ENCODE measurements around the gene CPN1. TPM values are rescaled to one million over a fixed set of nuclear protein-coding genes. Genes with fewer than 3 reads are reported as not detected.

Gene CPN1
- total RNA-seq, 3 donors from 2014 or later (not counting 1 experiment from before 2014, with no cell fraction given): not detected

- no peaks in the 10 kb centered on the region for H3K36me3 ChIP-seq (ENCODE audit: control insufficient read depth, insufficient read depth, low read length)
- H3K4me3 ChIP-seq (ENCODE audit: low read length): no peak overlapping the region
- no peak for DNase-seq
- no peaks in the 10 kb centered on the region for H3K27me3 ChIP-seq (ENCODE audit: control insufficient read depth, insufficient read depth, low read length)
- H3K9me3 ChIP-seq (ENCODE audit: control insufficient read depth, insufficient read depth, low read length): no peaks in the 10 kb centered on the region
- no peak overlapping the region for H3K27ac ChIP-seq (ENCODE audit: low read length)
- Mint-ChIP-seq H3K4me1 (no peaks in the 10 kb centered on the region), H3K27ac (no peak overlapping the region), H3K27me3 (ENCODE audit: low read depth in 2 of 2) (peaks cover 10 to 20% of the 10 kb centered on the region in 2 donors), H3K4me3 (no peak overlapping the region), H3K9me3 (no peaks in the 10 kb centered on the region), H3K36me3 (no peaks in the 10 kb centered on the region)
- no peaks in the 10 kb centered on the region for H3K4me1 ChIP-seq (ENCODE audit: control insufficient read depth, insufficient read depth, low read length)
- no peak for ATAC-seq
- 59% methylated on average over 2 of the region's 2 CpGs for WGBS (ENCODE audit: insufficient coverage)
- intact Hi-C loops (cut with micrococcal nuclease): no loop called here
- no peak for TF ChIP-seq CTCF (IDR thresholded peaks at IDR 0.05)
Measured at GRCh38 chr10:100076750-100077149, 4.9 kb downstream of the CPN1 start.

- no peak overlapping the region for H3K4me3 Mint-ChIP-seq
Measured at GRCh38 chr10:100075426-100076220, 6.0 kb downstream of the CPN1 start.

GRCh38 chr10:100072514-100072913 lies 9.2 kb downstream of the CPN1 start:
- Mint-ChIP-seq H3K36me3 (no peaks in the 10 kb centered on the region), H3K4me3 (no peak overlapping the region), H3K27ac (no peak overlapping the region), H3K4me1 (no peaks in the 10 kb centered on the region), H3K27me3 (ENCODE audit: low read depth in 2 of 2) (peaks cover 0 to 9% of the 10 kb centered on the region in 2 donors), H3K9me3 (no peaks in the 10 kb centered on the region)
- H3K36me3 ChIP-seq (ENCODE audit: control insufficient read depth, insufficient read depth, low read length): no peaks in the 10 kb centered on the region
- intact Hi-C loops (cut with micrococcal nuclease): no loop called here
- no peak for TF ChIP-seq CTCF (IDR thresholded peaks at IDR 0.05)
- H3K27ac ChIP-seq (ENCODE audit: low read length): no peak overlapping the region
- H3K4me1 ChIP-seq (ENCODE audit: control insufficient read depth, insufficient read depth, low read length): no peaks in the 10 kb centered on the region
- DNase-seq: no peak
- no peak overlapping the region for H3K4me3 ChIP-seq (ENCODE audit: low read length)
- H3K27me3 ChIP-seq (ENCODE audit: control insufficient read depth, insufficient read depth, low read length): no peaks in the 10 kb centered on the region
- no peaks in the 10 kb centered on the region for H3K9me3 ChIP-seq (ENCODE audit: control insufficient read depth, insufficient read depth, low read length)
- no peak for ATAC-seq

More at GRCh38 chr10:100075426-100076220, 6.0 kb downstream of the CPN1 start:
- H3K4me1 ChIP-seq (ENCODE audit: control insufficient read depth, insufficient read depth, low read length): no peaks in the 10 kb centered on the region
- Mint-ChIP-seq H3K27me3 (ENCODE audit: low read depth in 2 of 2) (peaks cover 8 to 14% of the 10 kb centered on the region in 2 donors), H3K9me3 (no peaks in the 10 kb centered on the region), H3K27ac (no peak overlapping the region), H3K4me1 (no peaks in the 10 kb centered on the region), H3K36me3 (no peaks in the 10 kb centered on the region)
- ATAC-seq (no peak), DNase-seq (no peak)
- no peak overlapping the region for H3K4me3 ChIP-seq (ENCODE audit: low read length)
- H3K27me3 ChIP-seq (ENCODE audit: control insufficient read depth, insufficient read depth, low read length): no peaks in the 10 kb centered on the region
- WGBS (ENCODE audit: insufficient coverage): 96% methylated on average over 18 of the region's 18 CpGs
- H3K27ac ChIP-seq (ENCODE audit: low read length): no peak overlapping the region
- no peaks in the 10 kb centered on the region for H3K9me3 ChIP-seq (ENCODE audit: control insufficient read depth, insufficient read depth, low read length)
- H3K36me3 ChIP-seq (ENCODE audit: control insufficient read depth, insufficient read depth, low read length): no peaks in the 10 kb centered on the region
- TF ChIP-seq CTCF (IDR thresholded peaks at IDR 0.05): no peak
- intact Hi-C loops (cut with micrococcal nuclease): no loop called here

GRCh38 chr10:100071529-100071928 lies 10.1 kb downstream of the CPN1 start:
- H3K36me3 Mint-ChIP-seq: no peaks in the 10 kb centered on the region
- H3K4me1 ChIP-seq (ENCODE audit: control insufficient read depth, insufficient read depth, low read length): no peaks in the 10 kb centered on the region
- no peak overlapping the region for H3K4me3 Mint-ChIP-seq
- intact Hi-C loops (cut with micrococcal nuclease): no loop called here
- H3K27me3 Mint-ChIP-seq (ENCODE audit: low read depth in 2 of 2): peaks cover 0 to 9% of the 10 kb centered on the region in 2 donors
- no peaks in the 10 kb centered on the region for H3K9me3 Mint-ChIP-seq
- no peaks in the 10 kb centered on the region for H3K9me3 ChIP-seq (ENCODE audit: control insufficient read depth, insufficient read depth, low read length)
- H3K36me3 ChIP-seq (ENCODE audit: control insufficient read depth, insufficient read depth, low read length): no peaks in the 10 kb centered on the region
- no peak for TF ChIP-seq CTCF (IDR thresholded peaks at IDR 0.05)
- DNase-seq: no peak
- H3K27ac Mint-ChIP-seq: no peak overlapping the region
- WGBS (ENCODE audit: insufficient coverage): 96% methylated on average over 2 of the region's 2 CpGs
- H3K4me3 ChIP-seq (ENCODE audit: low read length): no peak overlapping the region
- H3K27ac ChIP-seq (ENCODE audit: low read length): no peak overlapping the region
- H3K4me1 Mint-ChIP-seq: no peaks in the 10 kb centered on the region
- no peak for ATAC-seq
- H3K27me3 ChIP-seq (ENCODE audit: control insufficient read depth, insufficient read depth, low read length): no peaks in the 10 kb centered on the region
